Activated T-helper 17 cell treated with anti-CD3 and anti-CD28 coated beads, Interleukin-2, amount 50 U/mL, for 72 hours (primary cell): ENCODE measurements around the gene RBM25. TPM values are rescaled to one million over a fixed set of nuclear protein-coding genes. Genes with fewer than 3 reads are reported as not detected.
A peak's percentile ranks its signal among the peaks of the same experiment; 100 is the strongest.

Experiments used
- ATAC-seq: fragments of 150-1000 bp; cut with Tn5 transposase; replicated peaks from 2 replicates; pipeline ENCODE4 v1.10.0; 2021; ENCODE audit warnings: mild to moderate bottlenecking, moderate library complexity
- H3K27ac Mint-ChIP-seq: one replicate; pipeline ENCODE4 v1.8.0; 2022; ENCODE audit warnings: mixed read lengths
- H3K27me3 Mint-ChIP-seq: one replicate; pipeline ENCODE4 v1.8.0; 2022; ENCODE audit warnings: mixed read lengths
- H3K36me3 Mint-ChIP-seq: one replicate; pipeline ENCODE4 v1.8.0; 2022; ENCODE audit warnings: low read depth, mild to moderate bottlenecking, mixed read lengths
- H3K4me1 Mint-ChIP-seq: one replicate; pipeline ENCODE4 v1.8.0; 2022; ENCODE audit warnings: mixed read lengths
- H3K4me3 Mint-ChIP-seq: one replicate; pipeline ENCODE4 v1.8.0; 2022; ENCODE audit warnings: mild to moderate bottlenecking, mixed read lengths
- H3K9me3 Mint-ChIP-seq: one replicate; pipeline ENCODE4 v1.8.0; 2022; ENCODE audit warnings: mixed read lengths
- total RNA-seq, 2 donors: library from RNA; stranded (reverse); gene quantifications; one replicate each; pipeline ENCODE4 v1.2.3, GENCODE V29; 2022

RBM25 gene
- total RNA-seq, 2 donors from 2014 or later, result 66.5 to 94.3 TPM

DNA sequence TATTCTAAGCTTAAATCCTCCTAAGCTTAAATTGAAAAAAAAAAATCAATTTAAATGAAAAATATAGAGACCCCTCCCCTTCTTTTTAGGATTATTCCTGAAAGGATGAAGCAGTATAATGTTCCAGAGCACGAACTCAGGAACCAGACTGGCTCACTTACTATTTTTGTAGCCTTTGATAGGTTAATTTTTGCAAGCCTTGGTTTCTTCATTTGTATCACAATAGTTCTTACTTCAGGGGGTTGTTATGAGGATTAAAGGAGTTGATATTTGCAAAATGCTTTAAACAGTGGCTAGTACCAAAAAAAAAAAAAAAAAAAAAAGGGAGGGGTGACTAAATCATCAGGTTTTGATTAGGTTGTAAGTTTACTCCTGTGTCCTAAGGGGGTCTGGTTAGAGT, 3.1 kb upstream of the RBM25 start:
- Mint-ChIP-seq H3K36me3 (no peaks in the 10 kb centered on the region), H3K9me3 (no peaks in the 10 kb centered on the region), H3K27me3 (no peaks in the 10 kb centered on the region), H3K27ac (no peak overlapping the region), H3K4me3 (no peak overlapping the region), H3K4me1 (peaks cover 5% of the 10 kb centered on the region)
- no peak for ATAC-seq

DNA sequence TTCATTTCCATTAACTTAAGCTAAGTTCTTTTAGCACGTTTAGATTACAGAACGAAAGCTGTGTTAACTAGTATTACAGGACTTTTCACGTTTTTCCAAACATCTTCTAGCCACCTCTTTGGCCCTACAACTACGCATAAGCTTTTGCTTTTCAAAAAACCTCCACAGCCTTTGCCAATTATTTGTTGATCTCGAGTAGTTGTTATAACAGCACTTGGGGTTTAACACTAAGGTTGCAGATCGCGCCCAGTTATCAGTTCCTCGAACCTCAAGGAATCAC, 450 bp upstream of the RBM25 start:
- Mint-ChIP-seq H3K27me3 (no peaks in the 10 kb centered on the region), H3K36me3 (no peaks in the 10 kb centered on the region), H3K27ac (no peak overlapping the region), H3K9me3 (no peaks in the 10 kb centered on the region), H3K4me3 (no peak overlapping the region), H3K4me1 (peaks cover 13% of the 10 kb centered on the region)
- no peak for ATAC-seq

DNA sequence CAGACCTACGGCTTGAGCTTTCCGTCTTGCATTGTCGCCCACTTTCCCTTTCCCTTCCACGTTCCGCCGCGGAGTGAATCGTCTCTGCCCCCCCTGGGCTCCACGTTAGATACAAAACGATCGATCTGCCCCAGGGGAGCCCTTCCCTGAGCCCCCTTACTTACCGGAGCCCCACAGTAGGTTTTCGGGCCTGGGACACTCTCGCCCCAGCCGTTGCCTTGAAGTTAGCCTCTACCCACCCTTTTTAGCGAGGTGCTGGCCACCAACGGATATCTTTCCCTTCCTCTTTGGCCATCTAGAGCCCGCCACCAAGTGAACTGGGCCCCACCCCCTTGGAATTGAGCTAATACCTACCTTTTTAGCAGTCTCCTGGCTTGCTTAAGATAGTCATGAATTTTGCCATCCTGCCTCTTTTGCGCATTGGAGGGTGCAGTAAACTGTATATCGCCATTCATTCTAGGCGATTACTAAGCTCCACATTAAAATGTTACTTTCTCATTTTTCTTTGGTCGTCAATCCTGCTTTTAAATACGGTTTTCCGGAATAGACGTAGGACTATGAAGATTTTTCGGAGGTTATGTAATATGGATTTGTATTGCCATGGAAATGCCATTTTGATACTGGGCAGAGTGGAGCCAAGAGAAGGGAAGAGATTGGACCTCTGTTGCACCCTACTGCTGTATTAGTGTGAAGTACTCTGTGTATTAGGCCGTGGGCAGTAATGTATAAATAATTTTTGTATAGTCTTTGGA, 764 bp downstream of the RBM25 start:
- ATAC-seq, result peak; percentile 8
- Mint-ChIP-seq H3K36me3 (no peaks in the 10 kb centered on the region), H3K27ac (no peak overlapping the region), H3K9me3 (no peaks in the 10 kb centered on the region), H3K4me1 (peaks cover 20% of the 10 kb centered on the region), H3K4me3 (no peak overlapping the region), H3K27me3 (no peaks in the 10 kb centered on the region)

DNA sequence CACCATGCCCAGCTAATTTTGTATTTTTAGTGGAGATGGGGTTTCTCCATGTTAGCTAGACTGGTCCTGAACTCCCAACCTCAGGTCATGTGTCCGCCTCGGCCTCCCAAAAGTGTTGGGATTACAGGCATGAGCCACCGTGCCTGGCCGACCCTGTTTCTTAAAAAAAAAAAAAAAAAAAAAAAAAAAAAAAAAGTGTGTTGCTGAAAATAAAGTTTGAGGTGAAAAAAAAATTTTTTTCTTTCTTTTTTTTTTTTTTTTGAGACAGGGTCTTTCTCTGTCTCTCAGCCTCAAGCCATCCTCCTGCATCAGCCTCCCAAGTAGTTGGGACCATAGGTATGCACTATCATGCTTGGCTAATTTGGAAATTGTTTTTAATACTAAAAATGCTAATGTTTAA, 11.3 kb downstream of the RBM25 start:
- Mint-ChIP-seq H3K9me3 (no peaks in the 10 kb centered on the region), H3K4me1 (no peaks in the 10 kb centered on the region), H3K4me3 (no peak overlapping the region), H3K27ac (no peak overlapping the region), H3K27me3 (no peaks in the 10 kb centered on the region), H3K36me3 (peaks cover 65% of the 10 kb centered on the region)
- ATAC-seq, result no peak

DNA sequence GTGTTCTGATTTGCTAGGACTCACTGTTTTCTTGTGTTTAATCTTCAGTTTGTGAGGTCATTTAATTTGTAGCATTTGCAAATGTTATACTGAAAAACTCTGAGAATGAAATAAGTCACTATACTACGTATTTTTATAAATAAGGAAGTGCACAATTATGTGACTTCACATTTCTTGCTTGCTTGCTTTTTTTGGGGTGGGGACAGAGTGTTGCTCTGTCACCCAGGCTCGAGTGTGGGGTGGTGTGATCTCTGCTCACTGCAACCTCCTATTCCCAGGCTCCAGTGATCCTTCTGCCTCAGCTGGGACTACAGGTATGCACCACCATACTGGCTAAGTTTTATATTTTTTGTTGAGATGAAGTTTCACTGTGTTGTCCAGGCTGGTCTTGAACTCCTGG, 32.7 kb downstream of the RBM25 start:
- Mint-ChIP-seq H3K27me3 (no peaks in the 10 kb centered on the region), H3K27ac (no peak overlapping the region), H3K36me3 (peaks cover 99% of the 10 kb centered on the region), H3K4me3 (no peak overlapping the region), H3K9me3 (no peaks in the 10 kb centered on the region), H3K4me1 (no peaks in the 10 kb centered on the region)
- ATAC-seq, result no peak

DNA sequence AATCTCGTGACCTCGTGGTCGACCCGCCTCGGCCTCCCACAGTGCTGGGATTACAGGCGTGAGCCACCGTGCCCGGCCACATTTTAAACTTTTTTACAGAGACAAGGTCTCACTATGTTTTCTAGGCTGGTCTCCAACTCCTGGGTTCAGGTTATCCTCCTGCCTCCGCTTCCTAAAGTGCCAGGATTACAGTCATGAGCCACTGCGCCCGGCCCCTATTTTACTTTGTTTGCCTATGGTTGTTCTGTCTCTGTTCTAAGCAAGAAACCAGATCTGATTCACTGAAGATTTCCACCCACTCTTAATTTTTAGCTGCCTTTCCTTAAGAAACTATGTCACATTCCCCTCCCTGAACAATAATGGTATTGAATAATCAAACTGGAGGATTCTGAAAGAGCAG, 39.1 kb downstream of the RBM25 start:
- Mint-ChIP-seq H3K4me3 (no peak overlapping the region), H3K9me3 (no peaks in the 10 kb centered on the region), H3K27ac (peak overlapping the region; percentile 68), H3K27me3 (no peaks in the 10 kb centered on the region), H3K4me1 (no peaks in the 10 kb centered on the region), H3K36me3 (peaks cover 99% of the 10 kb centered on the region)
- ATAC-seq, result no peak

DNA sequence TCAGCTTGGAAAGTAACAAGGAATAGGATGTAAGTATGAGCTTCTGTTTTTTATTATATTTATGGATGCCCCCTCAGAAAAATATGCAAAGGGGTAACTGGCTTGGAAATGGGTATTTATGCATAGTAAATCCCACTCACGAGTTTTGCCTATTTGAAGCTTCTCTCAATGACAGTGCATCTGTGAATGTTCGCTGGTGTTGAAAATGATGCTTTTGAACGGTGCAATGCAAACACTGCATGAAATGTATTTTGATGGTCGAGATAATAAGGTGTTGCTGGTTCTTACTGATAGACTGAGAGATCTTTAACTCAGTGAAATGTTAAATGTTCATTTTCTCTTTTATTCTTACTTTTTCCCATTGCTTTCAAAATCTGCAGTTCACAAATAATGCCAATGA, 42.0 kb downstream of the RBM25 start:
- no peak overlapping the region for H3K4me3 Mint-ChIP-seq
- peaks cover 99% of the 10 kb centered on the region for H3K36me3 Mint-ChIP-seq
- H3K27me3 Mint-ChIP-seq, result no peaks in the 10 kb centered on the region
- ATAC-seq, result no peak
- H3K4me1 Mint-ChIP-seq, result no peaks in the 10 kb centered on the region
- no peaks in the 10 kb centered on the region for H3K9me3 Mint-ChIP-seq
- no peak overlapping the region for H3K27ac Mint-ChIP-seq

DNA sequence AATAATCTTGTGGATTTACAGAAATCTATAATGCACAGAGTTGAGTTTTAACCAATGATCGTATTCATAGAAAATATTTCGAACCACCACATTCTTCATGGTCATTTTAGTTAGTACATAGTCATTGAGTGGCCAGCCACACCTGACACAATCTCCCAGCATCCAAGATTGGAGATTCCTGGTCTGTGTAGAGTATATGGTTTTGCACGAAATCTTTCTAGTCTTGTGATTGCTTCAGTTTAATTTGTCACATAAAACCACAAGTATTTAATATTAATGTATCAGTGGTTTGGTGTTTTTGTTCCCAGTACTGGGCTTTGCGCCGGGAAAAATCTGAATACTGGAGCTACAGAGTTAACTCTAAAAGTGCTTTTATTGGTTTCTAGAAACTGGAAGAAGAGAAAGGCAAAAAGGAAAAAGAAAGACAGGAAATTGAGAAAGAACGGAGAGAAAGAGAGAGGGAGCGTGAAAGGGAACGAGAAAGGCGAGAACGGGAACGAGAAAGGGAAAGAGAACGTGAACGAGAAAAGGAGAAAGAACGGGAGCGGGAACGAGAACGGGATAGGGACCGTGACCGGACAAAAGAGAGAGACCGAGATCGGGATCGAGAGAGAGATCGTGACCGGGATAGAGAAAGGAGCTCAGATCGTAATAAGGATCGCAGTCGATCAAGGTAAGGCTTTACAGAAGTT, 44.6 kb downstream of the RBM25 start:
- H3K27me3 Mint-ChIP-seq, result no peaks in the 10 kb centered on the region
- H3K4me3 Mint-ChIP-seq, result no peak overlapping the region
- no peak for ATAC-seq
- no peaks in the 10 kb centered on the region for H3K9me3 Mint-ChIP-seq
- no peaks in the 10 kb centered on the region for H3K4me1 Mint-ChIP-seq
- H3K36me3 Mint-ChIP-seq, result peaks cover 100% of the 10 kb centered on the region
- no peak overlapping the region for H3K27ac Mint-ChIP-seq

DNA sequence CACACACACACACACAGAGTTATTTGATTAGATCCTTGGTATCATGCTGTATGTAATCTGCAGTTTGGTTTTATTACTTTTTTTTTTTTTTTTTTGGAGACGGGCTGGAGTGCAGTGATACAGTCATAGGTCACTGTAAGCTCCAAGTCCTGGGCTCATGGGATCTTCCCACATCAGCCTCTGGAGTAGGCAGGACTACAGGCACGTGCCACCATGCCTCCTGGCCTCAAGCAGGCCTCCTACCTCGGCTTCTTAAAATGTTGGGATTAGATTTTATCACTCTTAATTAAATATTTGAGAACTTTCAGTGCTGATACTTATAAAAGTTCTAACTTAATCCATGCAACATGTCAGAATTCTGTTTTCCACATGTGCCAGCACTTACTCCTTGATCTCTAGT, 46.7 kb downstream of the RBM25 start:
- Mint-ChIP-seq H3K4me3 (no peak overlapping the region), H3K36me3 (peaks cover 98% of the 10 kb centered on the region), H3K9me3 (no peaks in the 10 kb centered on the region), H3K27ac (no peak overlapping the region), H3K4me1 (no peaks in the 10 kb centered on the region), H3K27me3 (no peaks in the 10 kb centered on the region)
- ATAC-seq, result no peak

DNA sequence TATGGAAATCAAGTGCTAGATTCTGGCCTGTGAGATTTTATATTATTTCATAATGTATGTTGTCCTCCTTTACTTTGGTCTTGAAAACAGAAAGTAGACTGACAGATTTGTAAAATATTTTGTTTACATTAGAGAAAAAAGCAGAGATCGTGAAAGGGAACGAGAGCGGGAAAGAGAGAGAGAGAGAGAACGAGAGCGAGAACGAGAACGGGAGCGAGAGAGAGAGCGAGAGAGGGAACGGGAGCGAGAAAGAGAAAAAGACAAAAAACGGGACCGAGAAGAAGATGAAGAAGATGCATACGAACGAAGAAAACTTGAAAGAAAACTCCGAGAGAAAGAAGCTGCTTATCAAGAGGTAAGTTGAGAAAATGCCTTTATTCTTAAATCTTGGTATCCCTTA, 47.4 kb downstream of the RBM25 start:
- peaks cover 98% of the 10 kb centered on the region for H3K36me3 Mint-ChIP-seq
- H3K27me3 Mint-ChIP-seq, result no peaks in the 10 kb centered on the region
- ATAC-seq, result no peak
- no peaks in the 10 kb centered on the region for H3K4me1 Mint-ChIP-seq
- H3K27ac Mint-ChIP-seq, result peak overlapping the region; percentile 8
- no peak overlapping the region for H3K4me3 Mint-ChIP-seq
- no peaks in the 10 kb centered on the region for H3K9me3 Mint-ChIP-seq

DNA sequence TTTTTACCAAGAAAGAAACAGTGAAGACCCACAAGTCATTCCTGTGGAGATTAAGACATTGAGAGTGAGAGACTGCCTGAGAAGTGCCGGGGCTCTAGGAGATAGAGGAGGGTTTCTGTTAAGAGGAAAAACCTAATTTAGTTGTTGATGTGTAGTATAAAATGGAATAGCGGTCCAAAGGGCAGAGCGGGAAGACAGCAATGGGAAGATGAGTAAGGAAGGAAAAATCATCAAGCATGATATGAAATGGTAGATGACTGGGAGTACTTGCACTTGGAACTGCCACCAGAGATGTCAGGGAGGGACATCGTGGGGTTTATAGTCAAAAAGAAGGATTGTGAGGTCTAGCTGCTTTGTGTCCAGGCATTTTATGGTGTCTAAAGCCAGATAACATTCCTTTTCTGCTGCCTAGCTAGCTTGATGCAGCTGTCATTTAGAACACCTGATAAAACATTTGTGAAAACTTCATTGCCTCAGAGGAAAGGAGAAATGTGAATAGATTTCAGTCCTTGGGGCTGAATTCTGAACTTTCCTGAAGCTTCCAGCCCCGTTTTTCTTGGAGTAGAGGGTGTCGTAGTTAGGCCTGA, 57.8 kb downstream of the RBM25 start:
- no peak for ATAC-seq
- peak overlapping the region; percentile 39 for H3K27ac Mint-ChIP-seq
- peaks cover 7% of the 10 kb centered on the region for H3K4me1 Mint-ChIP-seq
- no peaks in the 10 kb centered on the region for H3K27me3 Mint-ChIP-seq
- H3K36me3 Mint-ChIP-seq, result peaks cover 93% of the 10 kb centered on the region
- no peak overlapping the region for H3K4me3 Mint-ChIP-seq
- no peaks in the 10 kb centered on the region for H3K9me3 Mint-ChIP-seq

DNA sequence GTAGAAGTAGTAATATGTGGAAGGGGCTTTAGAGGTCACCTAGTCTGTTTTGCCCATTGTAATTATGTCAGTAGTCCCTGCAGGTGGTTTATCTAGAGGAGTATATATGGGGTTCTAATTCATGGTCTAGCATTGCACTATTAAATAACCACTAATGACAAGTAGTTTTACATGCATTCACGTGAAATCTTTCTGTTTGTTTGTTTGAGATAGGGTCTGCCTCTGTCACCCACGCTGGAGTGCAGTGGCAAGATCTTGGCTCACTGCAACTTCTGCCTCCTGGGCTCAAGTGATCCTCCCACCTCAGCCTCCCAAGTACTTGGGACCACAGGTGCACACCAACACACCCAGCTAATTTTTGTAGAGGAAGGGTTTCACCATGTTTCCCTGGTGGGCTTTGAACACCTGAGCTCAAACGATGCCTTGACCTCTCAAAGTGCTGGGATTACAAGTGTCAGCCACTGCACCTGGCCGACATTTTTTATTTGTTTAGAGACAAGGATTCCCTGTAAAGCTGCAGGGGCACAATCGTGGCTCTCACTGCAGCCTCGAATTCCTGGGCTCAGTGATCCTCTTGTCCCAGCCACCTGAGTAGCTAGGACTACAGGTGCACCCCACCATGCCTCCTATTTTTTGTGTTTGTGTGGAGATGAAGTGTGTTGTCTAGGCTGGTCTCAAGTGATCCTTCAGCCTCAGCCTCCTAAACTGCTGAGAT, 66.0 kb downstream of the RBM25 start:
- H3K4me3 Mint-ChIP-seq, result no peak overlapping the region
- no peak for ATAC-seq
- H3K36me3 Mint-ChIP-seq, result peaks cover 67% of the 10 kb centered on the region
- H3K27me3 Mint-ChIP-seq, result no peaks in the 10 kb centered on the region
- no peak overlapping the region for H3K27ac Mint-ChIP-seq
- no peaks in the 10 kb centered on the region for H3K4me1 Mint-ChIP-seq
- H3K9me3 Mint-ChIP-seq, result no peaks in the 10 kb centered on the region

DNA sequence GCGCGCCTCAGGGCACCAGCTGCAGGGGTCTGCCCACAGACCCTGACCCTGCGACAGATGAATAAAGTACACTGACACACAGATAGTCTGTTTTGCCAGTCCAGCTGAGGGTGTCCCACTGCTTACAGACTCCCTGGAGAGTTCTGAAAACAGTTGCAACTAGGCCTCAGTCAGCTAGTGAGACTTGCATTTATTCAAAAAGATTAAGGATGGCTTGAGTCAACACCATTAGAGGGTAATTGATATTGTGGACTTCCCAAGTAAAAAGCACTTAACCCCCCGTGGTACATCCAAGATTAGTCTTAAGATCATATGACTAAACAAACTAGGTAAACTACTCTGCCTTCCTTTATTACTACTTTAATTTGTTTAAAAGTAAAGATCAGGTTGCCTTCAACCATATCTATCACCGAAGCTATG, 66.8 kb downstream of the RBM25 start:
- no peak for ATAC-seq
- no peaks in the 10 kb centered on the region for H3K4me1 Mint-ChIP-seq
- peaks cover 59% of the 10 kb centered on the region for H3K36me3 Mint-ChIP-seq
- H3K27me3 Mint-ChIP-seq, result no peaks in the 10 kb centered on the region
- no peak overlapping the region for H3K4me3 Mint-ChIP-seq
- H3K27ac Mint-ChIP-seq, result no peak overlapping the region
- H3K9me3 Mint-ChIP-seq, result no peaks in the 10 kb centered on the region

DNA sequence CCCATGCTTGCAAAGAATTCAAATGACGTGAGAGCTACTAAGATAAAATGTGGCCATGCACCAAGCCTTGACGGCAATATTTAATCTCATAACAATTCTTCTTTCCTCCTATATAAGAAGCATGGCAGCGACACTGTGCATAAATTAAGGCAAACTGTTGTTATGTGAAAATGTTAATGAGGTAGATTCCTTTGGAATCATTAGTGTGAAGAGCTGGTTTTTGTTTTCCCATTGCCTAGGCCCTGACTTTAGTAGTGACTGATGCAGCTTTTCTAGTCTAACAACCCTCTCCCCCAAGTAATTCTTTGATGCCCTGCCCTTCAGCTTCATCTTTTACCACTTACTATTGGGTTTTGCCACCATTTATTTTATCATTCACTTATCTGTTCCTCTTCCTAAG, 67.4 kb downstream of the RBM25 start:
- Mint-ChIP-seq H3K9me3 (no peaks in the 10 kb centered on the region), H3K36me3 (peaks cover 53% of the 10 kb centered on the region), H3K4me1 (no peaks in the 10 kb centered on the region), H3K27ac (no peak overlapping the region), H3K27me3 (no peaks in the 10 kb centered on the region), H3K4me3 (no peak overlapping the region)
- ATAC-seq, result no peak

DNA sequence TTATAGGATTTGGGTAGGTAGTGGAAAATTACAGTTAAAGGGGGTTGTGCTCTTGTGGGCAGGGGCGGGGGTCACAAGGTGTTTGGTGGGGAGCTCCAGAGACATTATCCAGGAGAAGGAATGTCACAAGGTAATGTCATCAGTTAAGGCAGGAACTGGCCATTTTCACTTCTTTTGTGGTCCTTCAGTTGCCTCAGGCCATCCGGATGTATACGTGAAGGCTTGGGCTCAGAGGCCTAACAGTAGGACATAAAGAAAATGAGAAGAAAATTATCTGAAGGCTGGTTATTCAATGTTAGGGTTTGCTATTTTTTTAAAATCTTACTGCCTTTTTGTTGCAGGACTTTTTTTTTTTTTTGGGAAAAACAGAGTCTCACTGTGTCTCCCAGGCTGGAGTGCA, 75.5 kb downstream of the RBM25 start:
- Mint-ChIP-seq H3K36me3 (peaks cover 11% of the 10 kb centered on the region), H3K4me1 (peaks cover 14% of the 10 kb centered on the region), H3K27ac (no peak overlapping the region), H3K4me3 (no peak overlapping the region), H3K9me3 (peaks cover 12% of the 10 kb centered on the region), H3K27me3 (no peaks in the 10 kb centered on the region)
- ATAC-seq, result no peak
